GM21723 (cell line): ENCODE results near the gene DMTF1.
A peak's percentile ranks its signal among the peaks of the same experiment; 100 is the strongest.
"Not testable (repeated sequence)": the region's sequence is repeated elsewhere in the genome, so short reads cannot be mapped to it uniquely, and the experiment has no call there.

ENCODE experiments used
- ATAC-seq: cut with Tn5 transposase; IDR thresholded peaks from one replicate; pipeline ENCODE4 v1.9.1; 2021; ENCODE audit warnings: mild to moderate bottlenecking, moderate library complexity; ENCODE audit not compliant: unreplicated experiment

DMTF1 gene

DNA sequence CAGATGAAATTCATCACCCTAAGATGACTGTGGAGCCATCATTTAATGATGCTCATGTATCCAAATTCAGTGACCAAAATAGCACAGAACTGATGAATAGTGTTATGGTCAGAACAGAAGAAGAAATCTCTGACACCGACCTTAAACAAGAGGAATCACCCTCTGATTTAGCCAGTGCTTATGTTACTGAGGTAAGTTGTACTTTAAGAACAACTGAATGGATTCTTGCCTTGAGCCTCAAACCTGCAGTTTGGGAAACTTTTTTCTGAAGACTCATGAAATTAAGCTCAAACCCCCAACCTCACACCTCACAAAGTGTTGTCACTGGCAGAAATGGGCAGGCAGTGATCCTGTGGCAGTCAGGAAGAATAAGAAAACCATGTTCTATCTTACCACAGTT lies 41.7 kb downstream of the DMTF1 start:
- no peak for ATAC-seq

DNA sequence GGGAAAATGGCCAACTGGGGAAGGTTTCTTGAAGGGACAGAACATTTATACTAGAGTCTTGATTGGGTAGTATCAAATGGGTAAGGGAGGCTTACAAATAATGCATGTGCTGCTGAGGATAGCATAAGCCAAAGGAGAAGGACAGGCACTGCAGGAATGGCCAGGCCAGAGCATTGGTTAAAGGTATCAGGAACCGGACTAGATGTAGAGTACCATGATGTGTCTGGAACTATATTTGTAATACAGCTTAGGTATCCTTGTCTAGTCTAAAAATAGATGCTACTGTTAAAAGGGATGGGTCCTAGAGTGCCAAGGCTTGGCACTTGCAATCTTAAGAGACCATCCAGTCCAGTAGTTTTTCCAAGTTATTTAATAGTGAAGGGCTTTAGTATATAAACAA lies 47.0 kb downstream of the DMTF1 start:
- no peak for ATAC-seq

DNA sequence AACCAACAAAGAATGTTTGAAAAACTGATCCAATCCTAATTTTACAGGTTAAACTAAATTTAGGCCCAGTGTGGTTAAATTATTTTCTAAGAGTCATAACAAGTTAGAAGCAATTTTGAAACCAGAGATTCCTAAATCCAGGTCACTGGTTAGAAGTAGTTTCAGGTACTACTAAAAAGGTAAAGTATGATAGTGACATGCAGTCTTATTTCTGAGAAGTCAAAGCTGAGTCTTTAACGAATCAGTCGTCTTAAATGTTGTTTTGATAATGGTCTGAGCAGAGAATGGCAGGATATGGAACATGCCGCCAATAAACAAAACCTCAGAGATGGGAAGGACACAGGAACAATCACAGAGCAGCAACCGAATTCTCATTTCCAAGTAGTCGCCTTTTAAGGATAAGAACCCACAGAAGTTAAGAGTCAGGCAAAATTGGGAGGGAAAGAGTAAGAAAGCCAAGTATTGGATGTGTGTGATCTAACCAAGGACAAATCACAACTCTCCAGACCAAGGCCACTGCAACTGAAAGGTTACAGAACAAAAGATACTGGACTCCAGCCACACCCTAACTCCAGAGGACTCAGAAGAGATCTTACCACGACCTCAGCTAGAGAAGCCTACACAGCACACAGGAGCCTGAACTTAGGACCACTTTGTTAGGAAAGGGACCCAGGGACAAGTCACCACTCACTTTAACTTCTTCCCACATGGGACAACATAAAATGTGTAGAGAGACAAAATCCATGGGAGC lies 47.6 kb downstream of the DMTF1 start:
- no peak for ATAC-seq

DNA sequence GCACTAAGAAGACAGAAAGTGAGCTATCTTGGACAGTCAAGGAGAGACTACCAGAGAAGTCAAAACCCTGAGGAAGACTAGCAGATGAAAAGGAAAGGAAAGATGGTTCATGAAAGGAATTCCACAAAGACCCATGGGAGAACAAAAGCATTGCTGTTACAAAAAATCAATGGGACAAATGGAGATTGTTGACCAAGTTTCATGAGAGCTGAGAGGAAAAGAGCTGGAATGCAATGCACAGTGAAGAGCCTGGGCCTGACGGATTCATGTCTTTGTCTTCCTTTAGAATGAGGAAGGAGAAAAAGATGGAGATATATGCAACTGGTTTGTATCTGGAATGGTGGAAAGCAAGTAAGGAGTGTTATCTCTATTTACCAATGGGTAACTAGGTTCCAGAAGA lies 50.0 kb downstream of the DMTF1 start:
- ATAC-seq, result no peak

DNA sequence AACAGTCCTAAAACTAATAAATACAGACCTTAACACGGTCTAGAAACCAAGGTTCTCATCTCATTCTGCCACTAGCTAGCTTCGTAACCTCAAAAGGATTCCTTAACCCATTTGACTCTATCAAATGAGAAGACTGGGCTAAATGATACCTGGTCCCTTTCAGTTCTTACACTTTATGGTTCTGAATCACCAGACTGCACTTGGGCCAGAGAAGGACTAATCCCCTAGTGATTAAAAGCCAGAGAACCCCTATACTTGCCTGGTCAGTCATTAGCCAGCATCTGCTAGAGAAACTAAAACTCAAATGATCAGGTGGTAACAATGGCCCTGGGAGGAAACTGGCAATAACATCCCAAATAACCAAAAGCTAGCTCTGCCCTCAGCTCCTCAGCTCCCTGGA lies 50.5 kb downstream of the DMTF1 start:
- ATAC-seq, result no peak

DNA sequence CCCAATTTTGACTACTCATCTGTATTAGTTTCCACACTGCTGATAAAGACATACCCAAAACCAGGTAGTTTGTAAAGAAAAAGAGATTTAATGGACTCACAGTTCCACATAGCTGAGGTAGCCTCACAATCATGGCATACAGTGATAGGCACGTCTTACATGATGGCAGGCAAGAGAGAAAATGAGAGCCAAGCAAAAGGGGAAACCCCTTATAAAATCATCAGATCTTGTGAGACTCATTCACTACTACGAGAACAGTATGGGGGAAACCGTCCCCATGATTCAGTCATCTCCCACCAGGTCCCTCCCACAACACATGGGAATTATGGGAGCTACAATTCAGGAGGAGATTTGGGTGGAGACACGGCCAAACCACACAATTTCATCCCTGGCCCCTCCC lies 51.7 kb downstream of the DMTF1 start:
- ATAC-seq, result not testable (repeated sequence)

DNA sequence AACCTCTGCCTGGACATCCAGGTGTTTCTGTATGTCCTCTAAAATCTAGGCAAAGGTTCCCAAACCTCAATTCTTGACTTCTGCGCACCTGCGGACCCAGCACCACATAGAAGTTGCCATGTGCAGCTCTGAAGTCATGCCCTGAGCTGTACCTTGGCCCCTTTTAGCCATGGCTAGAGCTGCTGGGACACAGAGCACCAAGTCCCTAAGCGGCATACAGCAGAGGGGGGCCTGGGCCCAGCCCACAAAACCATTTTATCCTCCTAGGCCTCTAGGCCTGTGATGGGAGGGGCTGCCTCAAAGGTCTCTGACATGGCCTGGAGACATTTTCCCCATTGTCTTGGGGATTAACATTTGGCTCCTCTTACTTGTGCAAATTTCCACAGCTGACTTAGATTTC lies 52.7 kb downstream of the DMTF1 start:
- no peak for ATAC-seq

DNA sequence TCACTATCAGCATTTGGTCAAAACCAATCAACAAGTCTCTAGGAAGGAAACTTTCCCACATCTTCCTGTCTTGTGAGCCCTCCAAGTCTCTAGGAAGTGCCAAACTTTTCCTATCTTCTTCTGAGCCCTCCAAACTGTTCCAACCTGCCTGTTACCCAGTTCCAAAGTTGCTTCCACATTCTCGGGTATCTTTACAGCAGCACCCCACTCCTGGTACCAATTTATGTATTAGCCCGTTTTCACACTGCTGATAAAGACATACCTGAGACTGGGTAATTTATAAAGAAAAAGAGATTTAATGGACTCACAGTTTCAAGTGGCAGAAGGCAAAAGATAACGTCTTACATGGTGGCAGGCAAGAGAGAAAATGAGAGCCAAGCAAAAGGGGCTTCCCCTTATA lies 53.4 kb downstream of the DMTF1 start:
- not testable (repeated sequence) for ATAC-seq

DNA sequence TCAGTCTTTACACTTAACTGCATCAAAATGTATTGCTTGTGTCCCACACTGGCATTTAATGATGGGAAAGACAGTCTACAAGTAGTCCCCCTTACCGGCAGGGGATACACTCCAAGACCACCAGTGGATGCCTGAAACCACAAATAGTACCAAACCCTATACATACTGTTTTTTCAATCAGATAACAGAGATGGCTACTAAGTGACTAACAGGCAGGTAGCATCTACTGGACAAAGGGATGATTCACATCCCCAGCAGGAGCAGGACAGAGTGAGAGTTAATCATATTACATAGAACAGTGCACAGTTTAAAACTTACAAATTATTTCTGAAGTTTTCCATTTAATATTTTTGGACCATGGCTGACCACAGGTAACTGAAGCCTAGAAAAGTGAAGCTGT lies 54.1 kb downstream of the DMTF1 start:
- ATAC-seq, result no peak

DNA sequence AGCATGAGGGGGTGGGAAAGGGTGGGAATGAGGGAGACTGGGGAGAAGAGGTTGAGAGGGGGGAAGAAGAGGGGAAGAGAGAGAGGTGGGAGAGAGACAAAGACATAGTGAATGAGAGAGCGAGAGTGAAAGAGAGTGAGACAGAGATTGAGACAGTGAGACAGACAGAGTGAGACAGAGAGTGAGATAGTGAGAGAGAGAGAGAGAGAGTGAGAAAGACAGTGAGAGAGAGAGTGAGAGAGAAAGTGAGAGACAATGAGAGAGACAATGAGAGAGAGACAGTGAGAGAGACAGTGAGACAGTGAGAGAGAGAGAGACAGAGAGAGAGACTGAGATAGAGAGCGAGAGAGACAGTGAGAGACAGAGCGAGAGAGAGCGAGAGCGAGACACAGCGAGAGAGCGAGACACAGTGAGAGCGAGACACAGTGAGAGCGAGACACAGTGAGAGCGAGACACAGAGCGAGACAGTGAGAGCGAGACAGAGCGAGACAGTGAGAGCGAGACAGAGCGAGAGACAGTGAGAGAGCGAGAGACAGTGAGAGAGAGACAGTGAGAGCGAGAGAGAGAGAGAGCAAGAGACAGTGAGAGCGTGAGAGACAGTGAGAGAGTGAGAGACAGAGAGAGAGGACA lies 57.2 kb downstream of the DMTF1 start:
- no peak for ATAC-seq

DNA sequence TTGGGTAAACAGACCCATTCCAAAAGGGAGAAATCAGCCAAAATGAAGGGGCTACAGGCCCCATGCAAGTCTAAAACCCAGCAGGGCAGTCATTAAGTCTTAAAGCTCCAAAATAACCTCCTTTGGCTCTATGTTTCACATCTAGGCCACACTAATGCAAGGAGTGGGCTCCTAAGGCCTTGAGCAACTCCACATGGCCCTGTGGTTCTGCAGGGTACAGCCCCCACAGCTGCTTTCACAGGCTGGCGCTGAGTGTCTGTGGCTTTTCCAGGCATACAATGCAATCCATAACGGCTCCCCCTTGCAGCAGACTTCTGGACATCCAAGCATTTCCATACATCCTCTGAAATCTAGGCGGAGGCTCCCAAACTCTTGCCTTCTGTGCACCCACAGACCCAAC lies 58.3 kb downstream of the DMTF1 start:
- ATAC-seq, result no peak

DNA sequence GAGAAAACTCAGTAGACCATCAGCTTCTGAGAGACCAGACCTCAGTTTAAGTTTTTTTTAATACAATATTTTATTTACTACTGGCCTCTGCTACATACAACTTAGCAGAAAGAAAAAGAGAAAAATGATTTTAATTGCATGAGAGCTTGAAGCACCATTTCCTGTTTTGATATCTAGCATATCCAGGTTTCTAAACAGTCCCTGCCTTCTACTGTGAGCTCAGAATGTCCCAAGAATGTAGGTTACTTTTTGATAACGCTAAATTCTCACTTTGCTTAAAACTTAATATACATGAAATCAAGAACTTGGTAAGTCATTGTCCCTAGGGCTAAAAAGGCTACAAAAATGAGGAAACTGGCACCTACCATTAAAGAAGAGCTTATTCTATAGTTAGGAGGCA lies 60.2 kb downstream of the DMTF1 start:
- ATAC-seq, result no peak

DNA sequence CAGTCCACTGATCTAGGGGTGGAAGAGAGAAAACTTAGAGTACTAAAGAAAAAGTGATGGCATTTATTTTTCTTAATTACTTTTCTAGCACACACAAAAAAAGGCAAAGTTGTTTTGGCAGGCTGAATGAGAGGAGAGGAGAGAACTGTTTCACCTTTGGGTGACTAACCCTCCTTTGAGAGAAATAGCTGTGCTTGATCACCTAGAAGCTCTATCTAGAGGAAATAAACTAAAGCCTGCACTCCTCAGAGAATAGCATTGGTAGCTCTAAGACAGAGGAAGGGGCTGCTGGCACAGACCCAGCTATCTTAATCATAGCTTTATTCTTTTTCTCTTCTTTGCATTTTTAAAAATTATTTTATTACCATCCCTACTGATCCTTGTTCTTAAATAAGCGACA lies 61.0 kb downstream of the DMTF1 start:
- ATAC-seq, result no peak

DNA sequence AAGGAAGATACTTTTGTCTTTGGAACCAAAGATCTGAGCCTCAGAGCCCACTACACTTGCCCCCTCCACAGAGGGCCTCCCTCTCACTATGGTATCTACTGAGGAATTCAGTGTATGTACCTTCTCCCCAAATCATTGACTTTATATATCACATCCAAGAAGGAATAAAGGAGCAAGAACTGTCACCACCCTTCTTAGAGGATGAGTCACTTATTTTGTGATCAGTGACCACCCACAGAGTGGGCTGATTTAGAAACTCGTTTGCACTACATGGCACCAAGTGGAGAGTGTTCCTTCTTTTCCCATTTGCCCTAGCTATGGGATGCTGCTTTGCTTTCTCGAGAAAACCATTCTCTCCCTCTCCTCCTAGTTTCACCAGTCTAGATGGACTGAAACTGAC lies 61.6 kb downstream of the DMTF1 start:
- no peak for ATAC-seq

DNA sequence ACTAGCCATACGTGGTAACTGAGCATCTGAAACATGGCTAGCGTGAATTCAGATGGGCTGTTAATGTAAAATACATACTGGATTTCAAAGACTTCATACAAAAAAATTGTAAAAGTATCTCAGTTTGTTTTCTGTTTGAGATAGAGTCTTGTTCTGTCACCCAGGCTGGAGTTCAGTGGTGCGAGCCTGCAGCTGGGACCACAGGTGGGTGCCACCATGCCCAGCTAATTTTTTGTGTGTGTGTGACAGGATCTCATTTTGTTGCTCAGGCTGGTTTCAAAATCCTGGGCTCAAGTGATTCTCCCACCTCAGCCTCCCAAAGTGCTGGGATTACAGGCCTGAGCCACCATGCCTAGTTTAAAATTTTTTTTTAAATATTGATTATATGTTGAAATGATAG lies 62.8 kb downstream of the DMTF1 start:
- ATAC-seq, result no peak

DNA sequence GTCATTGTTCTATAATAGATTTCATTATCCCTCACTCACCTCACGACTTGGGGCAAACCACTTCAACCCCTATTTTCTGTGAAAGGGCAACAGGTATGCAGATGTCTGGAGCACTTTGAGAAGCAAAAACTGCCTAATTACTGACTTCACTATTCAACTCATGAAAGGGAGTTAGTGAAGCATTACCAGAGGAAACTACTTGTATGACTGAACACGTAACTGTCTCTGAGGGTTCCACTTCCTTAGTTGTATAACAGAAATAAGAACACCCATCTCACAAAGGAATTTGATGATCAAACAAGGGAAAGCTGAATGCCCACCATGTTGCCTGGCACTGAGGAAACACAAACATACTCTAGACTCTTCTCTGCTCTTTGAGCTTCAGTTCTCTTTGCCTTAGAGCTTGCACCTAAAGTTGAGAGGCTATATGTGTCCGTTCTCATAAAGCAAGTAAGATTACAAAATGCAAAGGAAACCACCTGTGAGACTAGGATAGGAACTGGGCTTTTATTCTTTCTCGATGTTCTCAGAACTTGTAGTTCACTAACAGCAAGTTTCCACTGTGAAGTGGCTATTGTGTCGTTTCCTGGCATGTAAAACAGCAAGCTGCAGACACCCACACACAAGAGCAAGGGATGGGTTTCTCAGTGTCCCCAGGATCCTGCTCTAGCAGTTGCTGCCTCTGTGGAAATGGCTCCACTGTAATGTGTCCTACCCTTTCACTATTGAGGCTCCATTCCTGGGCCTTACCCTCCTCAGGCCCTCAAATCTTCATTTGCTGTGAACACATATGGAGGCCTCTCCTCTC lies 64.7 kb downstream of the DMTF1 start:
- peak; percentile 63 for ATAC-seq

DNA sequence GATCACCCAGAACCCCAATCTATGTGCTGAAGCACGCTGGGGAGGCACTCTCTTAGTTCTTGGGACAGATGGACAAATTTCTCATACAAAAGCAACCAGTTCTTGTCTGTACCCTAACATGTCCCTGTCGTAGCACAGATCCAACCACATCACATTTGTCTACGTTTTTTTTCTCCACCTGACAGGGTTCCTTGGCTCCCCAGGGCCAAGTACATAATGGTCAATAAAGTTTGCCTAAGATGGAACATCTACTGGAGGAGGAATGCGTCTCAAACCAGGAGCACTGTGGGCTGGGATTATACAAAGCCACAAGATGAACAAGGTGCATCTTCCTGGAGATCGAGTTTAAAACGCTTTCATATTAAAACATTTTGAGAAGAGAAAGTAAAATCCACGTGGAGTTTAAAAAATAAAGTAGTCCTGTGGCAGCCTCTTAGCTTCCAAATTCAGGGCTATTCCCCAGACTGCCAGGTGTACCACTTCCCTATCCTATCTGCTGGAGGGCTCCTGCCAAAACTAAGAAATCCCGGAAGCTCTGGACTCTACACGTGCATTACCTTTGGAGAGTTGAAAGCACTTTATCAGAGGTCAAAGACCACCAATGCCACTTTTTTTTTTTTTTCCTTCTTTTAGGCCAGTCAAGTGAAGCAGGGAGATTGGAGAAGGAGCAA lies 65.9 kb downstream of the DMTF1 start:
- ATAC-seq, result no peak

DNA sequence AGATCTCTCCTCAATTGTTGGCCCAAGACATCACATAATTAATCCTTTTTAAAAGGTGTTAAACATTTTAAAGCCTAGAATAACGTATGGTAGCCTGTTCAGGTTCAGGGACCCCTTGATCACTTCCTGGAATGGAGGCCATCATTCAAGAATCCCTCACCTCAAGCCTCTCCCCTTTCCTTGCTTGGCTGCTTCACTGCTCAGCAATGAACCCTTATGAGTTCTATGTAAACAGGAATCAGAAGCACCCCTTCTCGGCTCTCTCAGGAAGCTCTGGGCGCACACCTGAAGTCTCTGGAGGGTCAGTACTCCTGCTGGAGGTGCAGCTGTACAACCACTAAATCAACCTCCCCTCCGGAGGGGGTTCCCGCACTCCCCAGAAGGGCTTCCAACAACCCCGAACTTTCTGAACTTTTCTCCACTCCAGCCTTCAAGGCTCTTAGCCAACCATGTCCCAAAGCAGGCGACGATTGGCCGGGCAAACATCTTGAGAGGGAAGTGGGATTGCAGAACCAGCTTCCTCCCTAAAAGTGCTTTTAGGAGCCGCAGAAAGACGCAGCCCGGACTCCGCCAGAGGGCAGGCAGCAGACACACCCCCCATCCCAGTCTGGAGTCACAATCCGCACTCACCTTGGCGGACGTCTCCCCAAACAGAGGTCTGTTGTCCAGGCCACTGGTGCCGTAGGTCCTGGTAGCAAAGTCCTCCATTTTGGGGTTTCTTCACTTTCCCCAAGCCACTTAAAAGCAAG lies 66.7 kb downstream of the DMTF1 start:
- ATAC-seq, result peak; percentile 0

DNA sequence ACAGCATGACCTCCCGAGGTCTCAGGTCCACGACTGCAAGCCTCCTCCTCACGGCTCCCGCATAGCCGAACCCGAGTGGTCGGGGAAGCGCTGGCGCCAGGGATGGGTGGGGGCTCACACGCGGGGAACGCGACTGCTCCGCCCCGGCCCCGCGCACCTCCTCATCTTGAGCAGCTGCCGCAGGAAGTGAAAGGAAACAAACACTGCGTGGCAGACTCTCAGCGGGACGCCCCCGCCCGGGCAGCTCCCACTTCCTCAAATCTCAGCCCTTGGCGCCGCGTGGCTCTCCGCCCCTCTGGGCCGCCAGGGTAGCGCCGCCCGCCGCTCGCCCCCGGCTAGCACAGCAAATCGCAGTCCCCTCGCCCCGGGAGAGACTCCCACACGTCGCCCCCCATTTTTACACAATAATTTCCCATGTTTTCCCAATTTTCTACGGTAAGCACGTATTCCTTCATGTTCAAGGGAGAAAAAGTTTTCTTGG lies 67.3 kb downstream of the DMTF1 start, which contains the start of gene TMEM243:
Gene TMEM243, minus strand, starts transcription at position 188 of the 481 bp plus-strand sequence. CDS start 229 bp downstream, outside the sequence.
- ATAC-seq, result peak; percentile 53

DNA sequence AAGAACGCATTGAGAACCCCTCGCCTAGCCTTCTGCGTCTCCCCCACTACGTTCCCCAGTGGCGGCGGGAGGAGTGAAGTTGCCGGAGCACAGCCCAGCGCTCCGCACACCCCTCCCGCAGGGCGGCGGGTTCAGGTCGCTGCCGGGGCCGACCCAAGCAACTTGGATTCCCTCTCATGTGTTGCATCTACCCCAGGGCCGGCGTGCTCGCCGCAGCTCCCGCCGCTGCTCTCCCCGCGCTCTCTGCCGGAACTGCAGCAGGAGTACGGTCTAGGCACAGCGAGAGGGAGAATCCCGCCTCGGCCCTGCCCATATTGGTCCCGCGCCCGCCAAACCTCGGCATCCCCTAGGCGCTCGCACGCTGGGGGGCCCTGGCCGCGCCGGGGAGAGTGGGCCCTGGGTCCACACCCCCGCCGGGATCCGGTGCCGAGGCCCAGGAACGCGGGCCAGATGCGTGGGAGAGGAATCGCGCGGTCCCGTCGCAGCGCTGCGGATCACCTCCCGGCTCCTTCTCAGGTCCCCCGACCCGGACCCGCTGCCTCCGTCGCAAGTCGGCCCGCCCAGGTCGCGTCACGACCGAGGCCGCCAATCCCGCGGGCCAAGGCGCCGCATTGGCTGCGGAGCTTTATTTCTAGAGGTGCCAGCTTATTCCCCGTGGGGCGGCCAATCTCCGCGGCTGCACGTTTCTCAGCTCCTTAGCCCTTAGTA lies 67.9 kb downstream of the DMTF1 start:
- peak; percentile 39 for ATAC-seq
